HL-60 (cell line): ENCODE results near the gene ATP6V1F.

Experiments used
- CTCF ChIP-seq: IDR thresholded peaks from one replicate; pipeline ENCODE4 v1.5.1; 2011; ENCODE audit warnings: low read length, control low read depth, inconsistent platforms; ENCODE audit not compliant: insufficient read depth
- GABPA ChIP-seq: IDR thresholded peaks from 2 replicates; pipeline ENCODE4 v1.6.1; 2012; ENCODE audit warnings: low read depth
- POLR2AphosphoS5 ChIP-seq: IDR thresholded peaks from 2 replicates; pipeline ENCODE4 v1.6.1; 2012; ENCODE audit warnings: low read depth
- REST ChIP-seq: IDR thresholded peaks from 2 replicates; pipeline ENCODE4 v1.6.1; 2012; ENCODE audit warnings: low read depth; ENCODE audit not compliant: insufficient replicate concordance
- SPI1 ChIP-seq: IDR thresholded peaks from 2 replicates; pipeline ENCODE4 v1.6.1; 2012; ENCODE audit warnings: low read depth, mild to moderate bottlenecking, borderline replicate concordance

GRCh38 chr7:128827248-128827958 is 35.3 kb upstream of the ATP6V1F start:
- TF ChIP-seq CTCF = no peak
- TF ChIP-seq GABPA = no peak
- no peak for TF ChIP-seq REST
- no peak for TF ChIP-seq POLR2AphosphoS5
- TF ChIP-seq SPI1 = no peak
